NT2/D1 (cell line): ENCODE data around the gene RABL3.

Source experiments
- SUZ12 ChIP-seq: IDR thresholded peaks from 2 replicates; pipeline ENCODE4 v1.6.1; 2011; ENCODE audit not compliant: insufficient read length, insufficient read depth; ENCODE audit errors: extremely low read depth
- YY1 ChIP-seq: IDR thresholded peaks from 2 replicates; pipeline ENCODE4 v1.6.1; 2011; ENCODE audit not compliant: insufficient read length, insufficient read depth
- ZNF274 ChIP-seq: IDR thresholded peaks from 2 replicates; pipeline ENCODE4 v1.6.1; 2011; ENCODE audit warnings: mild to moderate bottlenecking, low read depth, low read length

DNA sequence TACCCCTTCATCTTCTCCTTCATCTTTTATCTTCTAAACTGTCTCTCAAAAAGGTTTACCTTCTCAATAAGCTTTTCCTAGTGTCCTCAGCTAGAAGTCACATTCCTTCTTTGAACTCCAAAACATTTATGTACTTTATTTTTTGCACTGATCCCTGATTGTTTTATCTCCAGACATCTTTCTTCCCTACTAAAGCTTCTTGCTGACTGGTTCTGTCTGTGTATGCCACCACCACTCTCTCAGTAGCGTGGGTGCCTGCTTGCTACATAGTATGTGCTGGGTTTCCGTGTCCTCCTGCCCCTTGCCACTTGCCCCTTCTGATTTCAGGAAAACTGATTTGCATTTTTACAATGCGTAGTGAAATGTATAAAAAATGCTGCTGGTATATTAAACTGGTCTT, 24.3 kb upstream of the RABL3 start:
- TF ChIP-seq SUZ12 (no peak), YY1 (no peak), ZNF274 (no peak)
